ENCODE measurements around the gene TRAF2.

GRCh38 chr9:136957901-136958300, 71.6 kb downstream of the TRAF2 start:
- TF ChIP-seq CTCF (CRISPR knock-in tag; IDR thresholded peaks at IDR 0.05) (no peak), JUN (CRISPR knock-in tag; IDR thresholded peaks at IDR 0.05) (no peak), MAF1 (CRISPR knock-in tag; IDR thresholded peaks at IDR 0.05; ENCODE audit: borderline replicate concordance) (no peak), ATF2 (CRISPR knock-in tag; IDR thresholded peaks at IDR 0.05) (no peak), ZFP37 (CRISPR knock-in tag; IDR thresholded peaks at IDR 0.05; ENCODE audit: borderline replicate concordance) (no peak), CREM (IDR thresholded peaks at IDR 0.05) (no peak), CREM (CRISPR knock-in tag; IDR thresholded peaks at IDR 0.05) (no peak)
